Neural cell (in vitro differentiated cells): ENCODE measurements around the gene AGTPBP1. TPM values are rescaled to one million over a fixed set of nuclear protein-coding genes. Genes with fewer than 3 reads are reported as not detected.
"Not testable (repeated sequence)": the region's sequence is repeated elsewhere in the genome, so short reads cannot be mapped to it uniquely, and the experiment has no call there.

Experiments
- H2AFZ ChIP-seq: fragments of 200-600, 300-800 bp; sonication (generic), shearing (Covaris generic); 2 replicates; pipeline ENCODE4 v1.6.0; 2014; ENCODE audit warnings: low read depth, mild to moderate bottlenecking, antibody characterized with exemption, low read length, moderate library complexity
- H3F3A ChIP-seq: fragments of 200-600 bp; shearing (Covaris generic); 2 replicates; pipeline ENCODE4 v1.6.1; 2016; ENCODE audit warnings: mild to moderate bottlenecking, moderate library complexity, mixed read lengths, antibody characterized with exemption, low read length; ENCODE audit not compliant: insufficient read depth, poor library complexity, severe bottlenecking
- H3K27ac ChIP-seq: fragments of 200-600, 300-800 bp; sonication (generic), shearing (Covaris generic); 2 replicates; pipeline ENCODE4 v1.5.1; 2014; ENCODE audit warnings: mild to moderate bottlenecking, low read length, moderate library complexity
- H3K27me3 ChIP-seq: fragments of 300-800, 200-600 bp; sonication (generic), shearing (Covaris generic); 2 replicates; pipeline ENCODE4 v1.6.0; 2014; ENCODE audit warnings: mild to moderate bottlenecking, low read depth, low read length, moderate library complexity; ENCODE audit not compliant: insufficient read depth
- H3K36me3 ChIP-seq: fragments of 300-800, 200-600 bp; sonication (generic), shearing (Covaris generic); 2 replicates; pipeline ENCODE4 v1.5.1; 2014; ENCODE audit warnings: mild to moderate bottlenecking, antibody characterized with exemption, low read length, moderate library complexity; ENCODE audit not compliant: insufficient read depth
- H3K4me2 ChIP-seq: fragments of 300-800, 200-600 bp; sonication (generic), shearing (Covaris generic); 2 replicates; pipeline ENCODE4 v1.6.0; 2014; ENCODE audit warnings: mild to moderate bottlenecking, low read length
- H3K4me3 ChIP-seq: fragments of 300-800, 200-600 bp; sonication (generic), shearing (Covaris generic); 2 replicates; pipeline ENCODE4 v1.5.1; 2014; ENCODE audit warnings: mild to moderate bottlenecking, low read length, moderate library complexity
- H3K79me2 ChIP-seq: fragments of 200-600 bp; shearing (Covaris generic); replicated peaks from 2 replicates; pipeline ENCODE4 v1.6.0; 2014; ENCODE audit warnings: mild to moderate bottlenecking, low read length, moderate library complexity; ENCODE audit not compliant: insufficient read depth
- H3K9ac ChIP-seq: fragments of 300-800, 200-600 bp; sonication (generic), shearing (Covaris generic); 2 replicates; pipeline ENCODE4 v1.6.1; 2016; ENCODE audit warnings: mild to moderate bottlenecking, low read length, mixed read lengths
- H3K9me2 ChIP-seq: fragments of 200-600 bp; shearing (Covaris generic); 2 replicates; pipeline ENCODE4 v1.6.1; 2016; ENCODE audit warnings: mild to moderate bottlenecking, low read length, mixed read lengths; ENCODE audit not compliant: insufficient read depth
- H3K9me3 ChIP-seq: fragments of 200-600, 300-800 bp; sonication (generic), shearing (Covaris generic); 2 replicates; pipeline ENCODE4 v1.6.1; 2016; ENCODE audit warnings: mild to moderate bottlenecking, mixed run types, low read length, moderate library complexity, mixed read lengths
- H4K20me1 ChIP-seq: fragments of 200-600 bp; shearing (Covaris generic); 2 replicates; pipeline ENCODE4 v1.6.1; 2016; ENCODE audit warnings: mild to moderate bottlenecking, mixed run types; ENCODE audit not compliant: insufficient read depth
- CTCF ChIP-seq: fragments of 450-650 bp; IDR thresholded peaks from 2 replicates; pipeline ENCODE4 v1.5.1; 2014; ENCODE audit warnings: antibody characterized with exemption, mild to moderate bottlenecking, moderate library complexity; ENCODE audit not compliant: poor library complexity, severe bottlenecking
- EP300 ChIP-seq: fragments of 450-650 bp; conservative IDR thresholded peaks from 2 replicates; pipeline ENCODE4 v1.6.1; 2014; ENCODE audit warnings: antibody characterized with exemption, mild to moderate bottlenecking, moderate library complexity; ENCODE audit not compliant: poor library complexity, severe bottlenecking
- EZH2 ChIP-seq: fragments of 200-600, 300-800 bp; shearing (Covaris generic), sonication (generic); IDR thresholded peaks from 2 replicates; pipeline ENCODE4 v1.6.1; 2014; ENCODE audit warnings: antibody characterized with exemption, low read length, borderline replicate concordance, mild to moderate bottlenecking; ENCODE audit not compliant: insufficient read depth, poor library complexity, severe bottlenecking
- MXI1 ChIP-seq: fragments of 450-650 bp; conservative IDR thresholded peaks from 2 replicates; pipeline ENCODE4 v1.6.1; 2014; ENCODE audit warnings: antibody characterized with exemption, mild to moderate bottlenecking; ENCODE audit not compliant: poor library complexity, severe bottlenecking
- POLR2AphosphoS5 ChIP-seq: IDR thresholded peaks from 2 replicates; pipeline ENCODE4 v1.6.1; 2012
- RAD21 ChIP-seq: fragments of 450-650 bp; conservative IDR thresholded peaks from 2 replicates; pipeline ENCODE4 v1.6.1; 2014; ENCODE audit warnings: antibody characterized with exemption, mild to moderate bottlenecking, moderate library complexity
- REST ChIP-seq: IDR thresholded peaks from 2 replicates; pipeline ENCODE4 v1.6.1; 2012; ENCODE audit warnings: borderline replicate concordance
- SMC3 ChIP-seq: fragments of 450-650 bp; conservative IDR thresholded peaks from 2 replicates; pipeline ENCODE4 v1.6.1; 2014; ENCODE audit warnings: antibody characterized with exemption, mild to moderate bottlenecking, moderate library complexity; ENCODE audit not compliant: poor library complexity
- TAF1 ChIP-seq: IDR thresholded peaks from 2 replicates; pipeline ENCODE4 v1.6.1; 2012; ENCODE audit warnings: low read depth
- polyA plus RNA-seq: library from polyadenylated mRNA; depleted of rRNA; stranded (reverse); fragments of >200 nt; gene quantifications from 2 replicates; pipeline ENCODE4 v1.2.3, GENCODE V29; 2014

Gene AGTPBP1
- polyA plus RNA-seq, 1 donor from 2014 or later = 90.7 TPM

DNA sequence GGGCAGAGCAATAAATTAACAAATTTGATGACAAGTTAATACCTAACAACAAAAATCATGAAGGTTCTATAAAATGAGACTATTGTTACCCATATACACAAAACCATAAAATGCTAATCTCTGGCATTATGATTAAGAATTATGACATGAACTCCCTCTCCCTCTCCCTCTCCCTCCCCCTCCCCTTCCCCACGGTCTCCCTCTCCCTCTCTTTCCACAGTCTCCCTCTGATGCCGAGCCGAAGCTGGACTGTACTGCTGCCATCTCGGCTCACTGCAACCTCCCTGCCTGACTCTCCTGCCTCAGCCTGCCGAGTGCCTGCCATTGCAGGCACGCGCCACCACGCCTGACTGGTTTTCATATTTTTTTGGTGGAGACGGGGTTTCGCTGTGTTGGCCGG lies 168.8 kb downstream of the AGTPBP1 start:
- H3K36me3 ChIP-seq, H2AFZ ChIP-seq, H3K9ac ChIP-seq, H3F3A ChIP-seq, H3K9me3 ChIP-seq, H3K27me3 ChIP-seq, H3K27ac ChIP-seq, H3K79me2 ChIP-seq, H4K20me1 ChIP-seq, H3K9me2 ChIP-seq, H3K4me2 ChIP-seq, H3K4me3 ChIP-seq: not testable (repeated sequence)

DNA sequence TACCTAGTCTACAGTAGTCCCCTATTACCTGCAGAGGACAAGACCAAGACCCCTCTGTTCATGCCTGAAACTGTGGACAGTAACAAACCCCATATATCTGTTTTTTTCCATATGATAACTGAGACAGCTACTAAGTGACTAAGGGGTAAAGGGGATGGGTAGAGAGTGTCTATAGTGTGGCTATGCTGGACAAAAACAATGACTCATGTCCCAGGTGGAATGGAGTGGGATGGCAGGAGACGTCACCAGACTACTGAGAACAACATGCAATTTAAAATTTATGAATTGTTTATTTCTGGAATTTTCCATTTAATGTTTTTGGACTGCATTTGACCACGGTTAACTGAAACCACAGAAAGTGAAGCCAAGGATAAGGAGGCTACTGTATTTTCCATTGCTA lies 171.8 kb downstream of the AGTPBP1 start:
- H3K27ac ChIP-seq = no peak overlapping the region
- H3K9me2 ChIP-seq = no peaks in the 10 kb centered on the region
- no peaks in the 10 kb centered on the region for H4K20me1 ChIP-seq
- TF ChIP-seq POLR2AphosphoS5 = no peak
- TF ChIP-seq MXI1 = no peak
- TF ChIP-seq EZH2 = no peak
- no peak for TF ChIP-seq REST
- TF ChIP-seq EP300 = no peak
- TF ChIP-seq TAF1 = no peak
- no peak for TF ChIP-seq SMC3
- no peak for TF ChIP-seq CTCF
- TF ChIP-seq RAD21 = no peak
- no peak overlapping the region for H2AFZ ChIP-seq
- no peaks in the 10 kb centered on the region for H3K36me3 ChIP-seq
- no peak overlapping the region for H3K4me2 ChIP-seq
- no peaks in the 10 kb centered on the region for H3F3A ChIP-seq
- H3K27me3 ChIP-seq = no peaks in the 10 kb centered on the region
- H3K79me2 ChIP-seq = no peaks in the 10 kb centered on the region
- H3K4me3 ChIP-seq = no peak overlapping the region
- no peak overlapping the region for H3K9ac ChIP-seq
- H3K9me3 ChIP-seq = no peaks in the 10 kb centered on the region

GRCh38 chr9:85559526-85559925 lies 182.2 kb downstream of the AGTPBP1 start:
- H2AFZ ChIP-seq = no peak overlapping the region
- no peaks in the 10 kb centered on the region for H3K9me3 ChIP-seq
- H3K4me2 ChIP-seq = no peak overlapping the region
- no peaks in the 10 kb centered on the region for H3K27me3 ChIP-seq
- no peaks in the 10 kb centered on the region for H3K9me2 ChIP-seq
- no peaks in the 10 kb centered on the region for H3K79me2 ChIP-seq
- peaks cover 12% of the 10 kb centered on the region for H3K36me3 ChIP-seq
- H4K20me1 ChIP-seq = no peaks in the 10 kb centered on the region
- H3K27ac ChIP-seq = no peak overlapping the region
- no peak overlapping the region for H3K4me3 ChIP-seq
- no peak for TF ChIP-seq EZH2
- H3F3A ChIP-seq = no peaks in the 10 kb centered on the region
- H3K9ac ChIP-seq = no peak overlapping the region
